ENCODE results near the gene PCOLCE2. TPM values are rescaled to one million over a fixed set of nuclear protein-coding genes. Genes with fewer than 3 reads are reported as not detected.

PCOLCE2 gene
- total RNA-seq, 2 experiments from 2014 or later: not detected

GRCh38 chr3:142853270-142854168 lies 35.4 kb downstream of the PCOLCE2 start:
- POLR2A ChIA-PET: interaction anchor here (0.7 to 1.0 kb wide), 3 partner anchors 28 to 446 kb away, joined by 3 to 4 read pairs (median 4); no protein-coding TSS in a partner anchor

GRCh38 chr3:142852009-142852408 lies 36.9 kb downstream of the PCOLCE2 start:
- Histone ChIP-seq H3K4me3 (ENCODE audit: low read depth, low read length, poor library complexity, severe bottlenecking) (no peak overlapping the region), H3K9me2 (ENCODE audit: insufficient read depth, low read length) (no peaks in the 10 kb centered on the region), H2AFZ (ENCODE audit: low read length) (no peak overlapping the region), H3K27ac (ENCODE audit: low read depth, low read length, poor library complexity, severe bottlenecking) (no peak overlapping the region), H3K36me3 (ENCODE audit: insufficient read depth, low read length) (no peaks in the 10 kb centered on the region), H3K4me2 (ENCODE audit: low read length) (no peak overlapping the region), H3K9me3 (ENCODE audit: low read length) (no peaks in the 10 kb centered on the region), H3K4me1 (ENCODE audit: insufficient read depth, low read length, poor library complexity, severe bottlenecking) (no peaks in the 10 kb centered on the region), H3K79me2 (ENCODE audit: insufficient read depth, low read depth, low read length) (no peaks in the 10 kb centered on the region), H4K20me1 (ENCODE audit: insufficient read depth, low read length) (no peaks in the 10 kb centered on the region)
- POLR2A ChIA-PET: no interaction called here
- intact Hi-C loops (cut with micrococcal nuclease; ENCODE audit: unreplicated experiment): no loop called here
- CTCF ChIA-PET (ENCODE audit: unreplicated experiment): no interaction called here
- BruUV-seq (replicated peaks): no TSS peak
- no peak for DNase-seq (ENCODE audit: low spot score)
- TF ChIP-seq EZH2phosphoT487 (IDR thresholded peaks at IDR 0.05; ENCODE audit: borderline replicate concordance, low read depth, low read length): no peak
- TF ChIP-seq CTCF (conservative IDR thresholded peaks at IDR 0.05; ENCODE audit: low read length): no peak

More at GRCh38 chr3:142853270-142854168, 35.4 kb downstream of the PCOLCE2 start:
- Histone ChIP-seq H3K4me1 (ENCODE audit: insufficient read depth, low read length, poor library complexity, severe bottlenecking) (no peaks in the 10 kb centered on the region), H3K36me3 (ENCODE audit: insufficient read depth, low read length) (no peaks in the 10 kb centered on the region), H3K27ac (ENCODE audit: low read depth, low read length, poor library complexity, severe bottlenecking) (no peak overlapping the region), H3K4me3 (ENCODE audit: low read depth, low read length, poor library complexity, severe bottlenecking) (no peak overlapping the region), H2AFZ (ENCODE audit: low read length) (no peak overlapping the region), H3K4me2 (ENCODE audit: low read length) (no peak overlapping the region), H3K9me3 (ENCODE audit: low read length) (no peaks in the 10 kb centered on the region), H3K9me2 (ENCODE audit: insufficient read depth, low read length) (no peaks in the 10 kb centered on the region), H4K20me1 (ENCODE audit: insufficient read depth, low read length) (no peaks in the 10 kb centered on the region), H3K79me2 (ENCODE audit: insufficient read depth, low read depth, low read length) (no peaks in the 10 kb centered on the region)
- no TSS peak for BruUV-seq (replicated peaks)
- intact Hi-C loops (cut with micrococcal nuclease; ENCODE audit: unreplicated experiment): no loop called here
- no peak for TF ChIP-seq EZH2phosphoT487 (IDR thresholded peaks at IDR 0.05; ENCODE audit: borderline replicate concordance, low read depth, low read length)
- no peak for TF ChIP-seq CTCF (conservative IDR thresholded peaks at IDR 0.05; ENCODE audit: low read length)
- CTCF ChIA-PET (ENCODE audit: unreplicated experiment): no interaction called here
- no peak for DNase-seq (ENCODE audit: low spot score)
